Renal cortex interstitium (tissue), 11 donors: Measurements from ENCODE around the gene FRS2. TPM values are rescaled to one million over a fixed set of nuclear protein-coding genes. Genes with fewer than 3 reads are reported as not detected.
"Not testable (repeated sequence)": the region's sequence is repeated elsewhere in the genome, so short reads cannot be mapped to it uniquely, and the experiment has no call there.

Experiments used
- DNase-seq, 11 donors: peaks; one replicate each; pipeline ENCODE4 v3.0.0-alpha.2; 2013; ENCODE audit warnings: low read depth in 9 of 11, low spot score in 4 of 11; ENCODE audit errors: extremely low read depth in 1 of 11
- polyA plus RNA-seq, 3 donors: library from polyadenylated mRNA; unstranded; fragments of 120-200 nt; gene quantifications; one replicate each; pipeline ENCODE4 v1.2.1, GENCODE V29; 2013; ENCODE audit not compliant: insufficient read length in 3 of 3

FRS2 gene
- polyA plus RNA-seq, 3 donors: 38.9 to 47.2 (median 41.1) TPM

DNA sequence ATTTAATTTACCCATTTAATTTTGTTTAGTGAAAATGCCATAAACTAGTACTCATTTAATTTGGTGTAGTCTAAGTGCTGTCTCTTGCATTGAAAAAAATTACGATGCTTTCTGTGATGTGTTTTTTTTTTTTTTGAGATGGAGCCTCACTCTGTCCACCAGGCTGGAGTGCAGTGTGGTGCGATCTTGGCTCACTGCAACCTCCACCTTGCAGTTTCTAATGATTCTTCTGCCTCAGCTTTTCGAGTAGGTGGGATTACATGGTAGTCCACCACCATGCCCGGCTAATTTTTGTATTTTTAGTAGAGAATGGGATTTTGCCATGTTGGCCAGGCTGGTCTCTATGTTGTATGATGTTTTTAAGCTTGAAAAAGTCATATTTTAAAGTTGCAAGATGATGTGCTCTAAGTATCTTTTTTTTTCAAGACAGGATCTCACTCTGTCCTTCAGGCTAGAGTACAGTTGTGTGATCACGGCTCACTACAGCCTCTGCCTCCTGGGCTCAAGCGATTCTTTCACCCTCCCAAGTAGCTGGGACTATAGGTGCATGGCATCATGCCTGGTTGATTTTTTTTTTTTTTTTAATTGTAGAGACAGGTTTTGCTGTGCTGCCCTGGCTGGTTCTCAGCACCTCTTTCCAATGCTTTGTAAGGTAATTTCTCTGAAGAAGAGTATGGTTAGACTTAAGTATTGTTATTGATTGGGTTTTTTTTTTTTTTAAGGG lies 131.9 kb downstream of the FRS2 start:
- DNase-seq: no peak

DNA sequence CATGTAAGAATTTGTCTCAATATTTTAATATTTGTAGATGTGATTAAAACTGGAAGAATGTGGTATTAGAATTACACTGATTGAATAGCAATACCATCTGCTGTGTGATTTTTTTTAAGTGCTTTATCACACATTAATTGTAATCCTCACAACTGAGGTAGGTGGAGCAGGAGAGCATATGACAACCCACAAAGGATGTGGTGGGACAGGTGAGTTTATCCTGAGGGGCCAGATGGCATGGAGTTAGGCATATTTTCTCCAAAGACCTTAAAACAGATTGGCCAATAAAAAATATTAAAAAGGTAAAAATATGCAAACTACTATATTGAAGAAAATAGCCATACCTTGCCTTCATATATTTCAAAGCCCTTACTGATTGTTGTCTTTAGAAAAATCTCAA lies 132.8 kb downstream of the FRS2 start:
- DNase-seq: no peak

GRCh38 chr12:69603556-69603955 lies 133.4 kb downstream of the FRS2 start:
- not testable (repeated sequence) for DNase-seq

DNA sequence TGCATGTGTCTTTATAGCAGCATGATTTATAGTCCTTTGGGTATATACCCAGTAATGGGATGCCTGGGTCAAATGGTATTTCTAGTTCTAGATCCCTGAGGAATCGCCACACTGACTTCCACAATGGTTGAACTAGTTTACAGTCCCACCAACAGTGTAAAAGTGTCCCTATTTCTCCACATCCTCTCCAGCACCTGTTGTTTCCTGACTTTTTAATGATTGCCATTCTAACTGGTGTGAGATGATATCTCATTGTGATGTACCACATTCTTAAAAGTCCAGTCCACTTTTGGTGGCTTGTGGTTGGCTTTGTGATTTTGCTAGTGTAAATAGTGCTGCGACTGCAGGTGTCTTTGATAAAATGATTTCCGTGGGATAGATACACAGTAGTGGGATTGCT lies 134.1 kb downstream of the FRS2 start:
- DNase-seq: not testable (repeated sequence)

GRCh38 chr12:69608114-69608513 lies 137.9 kb downstream of the FRS2 start:
- no peak for DNase-seq

GRCh38 chr12:69610126-69610525 lies 139.9 kb downstream of the FRS2 start:
- DNase-seq: no peak

DNA sequence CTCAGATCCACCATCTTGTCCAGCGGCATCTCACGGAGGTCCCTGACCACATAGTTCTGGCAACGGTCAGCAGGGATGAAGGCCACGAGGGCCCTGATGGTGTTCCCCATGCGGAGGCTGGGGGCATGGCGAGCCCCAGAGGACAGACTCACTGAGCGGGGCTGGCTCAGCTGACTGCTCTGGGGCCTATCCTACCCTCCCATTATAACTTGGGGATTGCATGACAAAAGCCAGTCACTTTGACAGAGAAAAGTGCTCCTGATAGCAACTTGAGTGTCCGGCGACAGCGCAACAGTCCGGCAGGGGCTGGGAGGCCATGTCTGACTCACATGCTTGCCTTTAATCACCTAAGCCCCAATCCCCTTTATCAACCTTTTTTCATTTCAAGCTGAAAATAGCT lies 140.5 kb downstream of the FRS2 start, which contains the start of gene LRRC10:
Gene LRRC10, minus strand, starts transcription at position 179 of the 400 bp plus-strand sequence. Its CDS starts 69 bp downstream, at position 110.
- no peak for DNase-seq

DNA sequence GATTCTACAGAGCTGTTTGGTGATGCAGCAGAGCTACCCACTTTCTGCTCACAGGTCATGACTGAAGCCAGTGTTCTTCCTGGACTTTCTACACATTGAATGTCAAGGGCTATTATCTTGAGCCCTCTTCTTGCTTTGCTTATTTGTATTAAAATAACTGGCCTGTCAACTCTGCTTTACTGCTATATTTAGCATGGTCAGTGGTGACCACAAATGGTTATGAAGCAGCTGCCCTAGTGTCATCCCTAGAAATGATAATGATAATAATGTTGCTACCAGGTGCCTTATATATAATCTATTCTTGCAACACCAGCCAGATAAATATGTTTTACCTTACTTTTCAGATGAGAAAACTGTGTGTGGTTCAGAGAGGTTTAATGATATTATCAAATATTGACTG lies 143.2 kb downstream of the FRS2 start:
- DNase-seq: no peak

GRCh38 chr12:69616025-69616424 lies 145.8 kb downstream of the FRS2 start:
- DNase-seq: no peak

DNA sequence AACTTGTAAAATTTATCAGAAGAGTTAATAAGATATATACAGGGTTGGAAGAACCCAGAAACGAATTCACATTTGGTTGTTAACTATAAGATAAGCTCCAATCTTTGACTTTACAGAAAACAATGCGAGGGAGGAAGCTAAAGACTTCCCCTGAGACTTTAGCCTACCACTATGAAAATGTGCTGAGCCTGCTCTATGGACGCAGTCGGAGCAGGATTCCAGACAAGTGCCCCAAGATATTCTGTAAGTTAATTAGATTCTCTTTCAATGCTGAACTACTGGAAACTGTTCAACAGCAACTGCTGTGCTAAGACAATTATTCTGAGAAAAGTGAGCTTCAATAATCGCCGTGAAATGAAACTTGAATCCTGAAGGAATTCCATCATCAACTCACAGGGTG lies 148.9 kb downstream of the FRS2 start:
- DNase-seq: peak in 1 of 11 donors; percentile 21

DNA sequence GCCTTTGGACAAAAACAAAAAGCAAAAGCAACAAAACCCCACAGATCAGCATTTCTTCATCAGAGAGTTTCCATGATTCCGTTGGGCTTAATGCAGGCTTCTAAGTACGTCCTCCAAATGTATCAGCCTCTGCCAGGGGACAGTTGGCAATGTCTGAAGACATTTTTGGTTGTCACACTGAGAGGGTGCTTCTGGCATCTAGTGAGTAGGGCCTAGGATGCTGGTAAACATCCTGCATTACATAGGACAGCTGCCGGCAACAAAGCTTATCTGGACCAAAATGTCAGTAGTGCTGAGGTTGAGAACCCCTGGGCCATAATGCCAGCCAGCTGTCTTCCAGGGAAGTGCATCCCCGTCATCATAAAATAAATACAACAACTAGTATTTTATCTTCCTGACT lies 149.9 kb downstream of the FRS2 start:
- DNase-seq: no peak

DNA sequence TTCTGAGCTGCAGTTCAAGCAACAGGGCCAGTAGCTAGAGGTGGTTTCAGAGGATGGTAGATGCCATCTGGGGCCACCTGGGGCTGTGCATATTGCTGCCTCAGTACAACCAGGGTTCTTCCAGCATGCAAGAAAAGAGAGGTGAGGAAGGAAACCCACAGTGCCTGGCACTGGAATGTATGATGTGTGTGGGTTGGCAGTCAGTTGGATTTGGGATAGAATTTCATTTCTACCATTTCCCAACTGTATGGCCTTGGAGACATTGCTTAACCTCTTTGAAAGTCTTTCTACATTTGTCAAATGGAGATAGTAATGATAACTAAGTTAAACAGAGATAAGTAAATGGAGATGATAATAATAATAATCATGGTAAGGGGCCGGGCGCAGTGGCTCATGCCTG lies 150.7 kb downstream of the FRS2 start:
- no peak for DNase-seq

GRCh38 chr12:69621551-69621950 lies 151.4 kb downstream of the FRS2 start:
- DNase-seq: no peak

GRCh38 chr12:69623970-69624369 lies 153.8 kb downstream of the FRS2 start:
- no peak for DNase-seq

DNA sequence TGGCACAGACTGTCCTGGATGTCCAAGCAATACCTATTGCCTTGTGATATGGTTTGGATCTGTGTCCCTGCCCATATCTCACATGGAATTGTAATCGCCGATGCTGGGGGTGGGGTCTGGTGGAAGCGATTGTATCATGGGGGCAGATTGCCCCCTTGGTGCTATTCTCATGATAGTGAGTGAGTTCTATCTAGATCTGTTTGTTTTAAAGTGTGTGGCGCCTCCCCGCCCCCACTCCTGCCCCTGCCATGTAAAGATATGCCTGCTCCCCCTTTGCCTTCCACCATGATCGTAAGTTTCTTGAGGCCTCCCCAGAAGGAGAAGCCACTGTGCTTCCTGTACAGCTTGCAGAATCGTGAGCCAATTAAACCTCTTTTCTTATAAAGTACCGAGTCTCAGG lies 157.3 kb downstream of the FRS2 start:
- no peak for DNase-seq

Other genes starting within 250 kb of the FRS2 start
- gene CPSF6, start 230.8 kb upstream of the FRS2 start, polyA plus RNA-seq: 100 to 1,000 TPM; 104 to 111 (median 111) TPM
- 10 to 100 TPM; 13.8 to 53.6 (median 35.6) TPM for gene LYZ, start 122.0 kb upstream of the FRS2 start, polyA plus RNA-seq
- 10 to 100 TPM; 27.1 to 38.3 (median 30.0) TPM for gene YEATS4, start 110.6 kb upstream of the FRS2 start, polyA plus RNA-seq
- gene CCT2, start 115.1 kb downstream of the FRS2 start, polyA plus RNA-seq: 100 to 1,000 TPM; 238 to 277 (median 251) TPM
- not detected for gene LRRC10, start 140.5 kb downstream of the FRS2 start, polyA plus RNA-seq
- under 1 TPM; 0.20 to 0.36 (median 0.30) TPM for gene BEST3, start 228.9 kb downstream of the FRS2 start, polyA plus RNA-seq